ENCODE results near the gene CDC34. TPM values are rescaled to one million over a fixed set of nuclear protein-coding genes. Genes with fewer than 3 reads are reported as not detected.

CDC34 gene
- total and polyA plus RNA-seq, 9 of the 15 experiments (the other 6 are each of a cell fraction or from before 2014, with no cell fraction given) = 0.80 to 203 (median 65.5) TPM

GRCh38 chr19:507286-508203, 24.0 kb upstream of the CDC34 start, which contains the start of gene TPGS1 (continued):
- no peak for TF ChIP-seq MGA (IDR thresholded peaks at IDR 0.05)
- no peak for TF ChIP-seq ZEB2 (IDR thresholded peaks at IDR 0.05)
- TF ChIP-seq CBX3 (IDR thresholded peaks at IDR 0.05; ENCODE audit: borderline replicate concordance in 1 of 2, low read length in 2 of 2) = no peak; a peak in 1 of 3 replicates
- no peak for TF ChIP-seq HEY1 (CRISPR knock-in tag; IDR thresholded peaks at IDR 0.05; ENCODE audit: borderline replicate concordance)
- no peak for TF ChIP-seq ZNF764 (CRISPR knock-in tag; IDR thresholded peaks at IDR 0.05; ENCODE audit: low read depth)
- TF ChIP-seq ZNF76 (CRISPR knock-in tag; IDR thresholded peaks at IDR 0.05; ENCODE audit: borderline replicate concordance) = peak; percentile 25; the same call in 1 of the 2 replicates
- no peak for TF ChIP-seq PPARD (CRISPR knock-in tag; IDR thresholded peaks at IDR 0.05)
- no peak for TF ChIP-seq LARP7 (IDR thresholded peaks at IDR 0.05)
- TF ChIP-seq WHSC1 (IDR thresholded peaks at IDR 0.05; ENCODE audit: low read length) = no peak
- TF ChIP-seq NBN (IDR thresholded peaks at IDR 0.05; ENCODE audit: low read depth) = no peak
- no peak for TF ChIP-seq ZNF133 (CRISPR knock-in tag; IDR thresholded peaks at IDR 0.05)
- no peak for TF ChIP-seq GATAD2B (IDR thresholded peaks at IDR 0.05; ENCODE audit: borderline replicate concordance)
- no peak for TF ChIP-seq NFXL1 (CRISPR knock-in tag; IDR thresholded peaks at IDR 0.05)
- TF ChIP-seq RBFOX2 (IDR thresholded peaks at IDR 0.05; ENCODE audit: low read depth, low read length) = peak; percentile 90
- no peak for TF ChIP-seq ZC3H4 (CRISPR knock-in tag; IDR thresholded peaks at IDR 0.05; ENCODE audit: borderline replicate concordance)
- TF ChIP-seq KLF1 (tag; IDR thresholded peaks at IDR 0.05) = no peak
- TF ChIP-seq ZNF57 (CRISPR knock-in tag; IDR thresholded peaks at IDR 0.05) = no peak
- TF ChIP-seq TARDBP (IDR thresholded peaks at IDR 0.05) = no peak
- no peak for TF ChIP-seq EWSR1 (IDR thresholded peaks at IDR 0.05; ENCODE audit: borderline replicate concordance, low read depth, partially characterized antibody)

All from K562 (cell line).